Thyroid gland (tissue), 4 donors: ENCODE data around the gene ATG2A.

Experiments
- POLR2A ChIP-seq, 2 donors: fragments of 450-650 bp; IDR thresholded peaks; one replicate each; pipeline ENCODE4 v1.6.1; 2017; ENCODE audit warnings: antibody characterized with exemption in 2 of 2, mild to moderate bottlenecking in 2 of 2, moderate library complexity in 1 of 2
- TF ChIP-seq, protein P1 (sequence below), 6 experiments: fragments of 200-600 bp in 3 of 6; fragments of 450-650 bp in 3 of 6; sonication (generic) in 3 of 6; IDR thresholded peaks; one replicate each; pipeline ENCODE4 v1.5.1; 2016 to 2019; ENCODE audit warnings: antibody characterized with exemption in 6 of 6, mild to moderate bottlenecking in 2 of 6, inconsistent platforms in 1 of 6, moderate library complexity in 1 of 6

DNA sequence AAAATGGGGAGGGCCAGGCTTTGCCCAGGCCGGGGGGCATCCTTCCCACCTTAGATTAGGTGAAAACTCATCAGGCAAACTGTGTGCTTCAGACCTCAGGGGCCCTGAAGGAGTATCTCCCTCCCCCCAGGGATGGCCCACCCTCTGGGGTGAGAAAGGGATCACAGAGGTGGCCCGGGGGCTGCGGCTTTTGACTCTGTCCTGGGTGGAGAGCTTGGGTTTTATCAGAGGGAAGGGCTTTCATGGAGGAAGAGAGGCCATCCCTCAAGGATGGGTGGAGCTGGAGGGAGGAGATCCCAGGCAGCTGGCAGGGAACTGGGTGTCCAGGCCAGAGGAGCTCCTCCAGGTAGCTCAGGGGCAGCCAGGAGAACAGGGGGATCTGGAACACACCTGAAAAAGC lies 4.4 kb upstream of the ATG2A start:
- TF ChIP-seq, protein P1, sequence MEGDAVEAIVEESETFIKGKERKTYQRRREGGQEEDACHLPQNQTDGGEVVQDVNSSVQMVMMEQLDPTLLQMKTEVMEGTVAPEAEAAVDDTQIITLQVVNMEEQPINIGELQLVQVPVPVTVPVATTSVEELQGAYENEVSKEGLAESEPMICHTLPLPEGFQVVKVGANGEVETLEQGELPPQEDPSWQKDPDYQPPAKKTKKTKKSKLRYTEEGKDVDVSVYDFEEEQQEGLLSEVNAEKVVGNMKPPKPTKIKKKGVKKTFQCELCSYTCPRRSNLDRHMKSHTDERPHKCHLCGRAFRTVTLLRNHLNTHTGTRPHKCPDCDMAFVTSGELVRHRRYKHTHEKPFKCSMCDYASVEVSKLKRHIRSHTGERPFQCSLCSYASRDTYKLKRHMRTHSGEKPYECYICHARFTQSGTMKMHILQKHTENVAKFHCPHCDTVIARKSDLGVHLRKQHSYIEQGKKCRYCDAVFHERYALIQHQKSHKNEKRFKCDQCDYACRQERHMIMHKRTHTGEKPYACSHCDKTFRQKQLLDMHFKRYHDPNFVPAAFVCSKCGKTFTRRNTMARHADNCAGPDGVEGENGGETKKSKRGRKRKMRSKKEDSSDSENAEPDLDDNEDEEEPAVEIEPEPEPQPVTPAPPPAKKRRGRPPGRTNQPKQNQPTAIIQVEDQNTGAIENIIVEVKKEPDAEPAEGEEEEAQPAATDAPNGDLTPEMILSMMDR (IDR thresholded peaks at IDR 0.05): no peak
- no peak for TF ChIP-seq POLR2A (IDR thresholded peaks at IDR 0.05)
